ENCODE measurements around the gene TANC1. TPM values are rescaled to one million over a fixed set of nuclear protein-coding genes. Genes with fewer than 3 reads are reported as not detected.
A peak's percentile ranks its signal among the peaks of the same experiment; 100 is the strongest.

TANC1 gene
- total RNA-seq, 1 experiment from 2014 or later: 21.1 TPM

GRCh38 chr2:159155320-159155719 lies 186.9 kb downstream of the TANC1 start:
- ChIA-PET POLR2A (interaction anchor here (0.7 kb wide), 1 partner anchor 31 kb away, joined by 3 read pairs; no protein-coding TSS in a partner anchor), CTCF (interaction anchor here (1.0 to 1.1 kb wide), 2 partner anchors 37 to 119 kb away, joined by 4 to 5 read pairs; no protein-coding TSS in a partner anchor)
- Mint-ChIP-seq H3K4me1 (ENCODE audit: low read depth, unreplicated experiment) (peaks cover 32% of the 10 kb centered on the region), H3K27ac (ENCODE audit: unreplicated experiment) (peak overlapping the region; percentile 54), H3K27me3 (ENCODE audit: insufficient read depth, unreplicated experiment) (no peaks in the 10 kb centered on the region), H3K4me3 (ENCODE audit: unreplicated experiment) (peak overlapping the region; percentile 21), H3K9me3 (ENCODE audit: unreplicated experiment) (no peaks in the 10 kb centered on the region), H3K36me3 (ENCODE audit: insufficient read depth, unreplicated experiment) (peaks cover 46% of the 10 kb centered on the region)
- intact Hi-C loops (cut with micrococcal nuclease; ENCODE audit: unreplicated experiment): loop anchor here (2.0 kb wide), 1 partner anchor 31 kb away; no protein-coding TSS in a partner anchor
- no TSS peak for BruUV-seq (replicated peaks)
- H3K4me1 ChIP-seq: peaks cover 56% of the 10 kb centered on the region
- H3K27me3 ChIP-seq (replicated peaks; ENCODE audit: control insufficient read depth, insufficient read depth, low read length): no peaks in the 10 kb centered on the region
- no peaks in the 10 kb centered on the region for H3K9me3 ChIP-seq
- peak; percentile 58 to 76 for DNase-seq
- no peak for TF ChIP-seq CTCF (IDR thresholded peaks at IDR 0.05; ENCODE audit: insufficient read depth in 1 of 2, low read depth in 1 of 2, low read length in 1 of 2, severe bottlenecking in 1 of 2, unreplicated experiment in 1 of 2)
- peaks cover 1% of the 10 kb centered on the region; the same call in 1 of the 2 replicates for H3K36me3 ChIP-seq (ENCODE audit: control insufficient read depth, insufficient read depth, low read length)
- no peak overlapping the region for H3K4me3 ChIP-seq (ENCODE audit: low read depth, low read length)

GRCh38 chr2:159155791-159156190 lies 187.4 kb downstream of the TANC1 start:
- ChIA-PET CTCF (interaction anchor here (0.5 to 1.1 kb wide), 3 partner anchors 37 to 255 kb away, joined by 3 to 5 read pairs (median 4); no protein-coding TSS in a partner anchor), POLR2A (interaction anchor here (0.7 kb wide), 1 partner anchor 31 kb away, joined by 3 read pairs; no protein-coding TSS in a partner anchor)
- Mint-ChIP-seq H3K27ac (ENCODE audit: unreplicated experiment) (no peak overlapping the region), H3K36me3 (ENCODE audit: insufficient read depth, unreplicated experiment) (peaks cover 49% of the 10 kb centered on the region), H3K9me3 (ENCODE audit: unreplicated experiment) (no peaks in the 10 kb centered on the region), H3K4me1 (ENCODE audit: low read depth, unreplicated experiment) (peaks cover 32% of the 10 kb centered on the region), H3K4me3 (ENCODE audit: unreplicated experiment) (no peak overlapping the region), H3K27me3 (ENCODE audit: insufficient read depth, unreplicated experiment) (no peaks in the 10 kb centered on the region)
- no peak for TF ChIP-seq CTCF (IDR thresholded peaks at IDR 0.05; ENCODE audit: insufficient read depth in 1 of 2, low read depth in 1 of 2, low read length in 1 of 2, severe bottlenecking in 1 of 2, unreplicated experiment in 1 of 2)
- BruUV-seq (replicated peaks): no TSS peak
- DNase-seq: no peak
- H3K4me3 ChIP-seq (ENCODE audit: low read depth, low read length): no peak overlapping the region
- H3K27me3 ChIP-seq (replicated peaks; ENCODE audit: control insufficient read depth, insufficient read depth, low read length): no peaks in the 10 kb centered on the region
- H3K36me3 ChIP-seq (ENCODE audit: control insufficient read depth, insufficient read depth, low read length): peaks cover 1% of the 10 kb centered on the region; the same call in 1 of the 2 replicates
- intact Hi-C loops (cut with micrococcal nuclease; ENCODE audit: unreplicated experiment): loop anchor here (2.0 kb wide), 1 partner anchor 31 kb away; no protein-coding TSS in a partner anchor
- peaks cover 56% of the 10 kb centered on the region for H3K4me1 ChIP-seq
- H3K9me3 ChIP-seq: no peaks in the 10 kb centered on the region

GRCh38 chr2:159156834-159157233 lies 188.4 kb downstream of the TANC1 start:
- Histone ChIP-seq H3K4me3 (ENCODE audit: low read depth, low read length) (no peak overlapping the region), H3K4me1 (peaks cover 47% of the 10 kb centered on the region), H3K27me3 (replicated peaks; ENCODE audit: control insufficient read depth, insufficient read depth, low read length) (no peaks in the 10 kb centered on the region), H3K9me3 (no peaks in the 10 kb centered on the region), H3K36me3 (ENCODE audit: control insufficient read depth, insufficient read depth, low read length) (peaks cover 1% of the 10 kb centered on the region; the same call in 1 of the 2 replicates)
- Mint-ChIP-seq H3K4me3 (ENCODE audit: unreplicated experiment) (no peak overlapping the region), H3K27me3 (ENCODE audit: insufficient read depth, unreplicated experiment) (no peaks in the 10 kb centered on the region), H3K9me3 (ENCODE audit: unreplicated experiment) (no peaks in the 10 kb centered on the region), H3K36me3 (ENCODE audit: insufficient read depth, unreplicated experiment) (peaks cover 47% of the 10 kb centered on the region), H3K27ac (ENCODE audit: unreplicated experiment) (peak overlapping the region; percentile 67), H3K4me1 (ENCODE audit: low read depth, unreplicated experiment) (peaks cover 32% of the 10 kb centered on the region)
- intact Hi-C loops (cut with micrococcal nuclease; ENCODE audit: unreplicated experiment): no loop called here
- BruUV-seq (replicated peaks): no TSS peak
- ChIA-PET CTCF (no interaction called here), POLR2A (no interaction called here)
- TF ChIP-seq CTCF (IDR thresholded peaks at IDR 0.05; ENCODE audit: insufficient read depth in 1 of 2, low read depth in 1 of 2, low read length in 1 of 2, severe bottlenecking in 1 of 2, unreplicated experiment in 1 of 2): no peak
- DNase-seq: peak; percentile 17 to 49

All from Caco-2 (cell line).